ENCODE results near the gene ASB17.

ASB17 gene

GRCh38 chr1:75908717-75909152, 23.5 kb downstream of the ASB17 start:
- TF ChIP-seq, protein P1, sequence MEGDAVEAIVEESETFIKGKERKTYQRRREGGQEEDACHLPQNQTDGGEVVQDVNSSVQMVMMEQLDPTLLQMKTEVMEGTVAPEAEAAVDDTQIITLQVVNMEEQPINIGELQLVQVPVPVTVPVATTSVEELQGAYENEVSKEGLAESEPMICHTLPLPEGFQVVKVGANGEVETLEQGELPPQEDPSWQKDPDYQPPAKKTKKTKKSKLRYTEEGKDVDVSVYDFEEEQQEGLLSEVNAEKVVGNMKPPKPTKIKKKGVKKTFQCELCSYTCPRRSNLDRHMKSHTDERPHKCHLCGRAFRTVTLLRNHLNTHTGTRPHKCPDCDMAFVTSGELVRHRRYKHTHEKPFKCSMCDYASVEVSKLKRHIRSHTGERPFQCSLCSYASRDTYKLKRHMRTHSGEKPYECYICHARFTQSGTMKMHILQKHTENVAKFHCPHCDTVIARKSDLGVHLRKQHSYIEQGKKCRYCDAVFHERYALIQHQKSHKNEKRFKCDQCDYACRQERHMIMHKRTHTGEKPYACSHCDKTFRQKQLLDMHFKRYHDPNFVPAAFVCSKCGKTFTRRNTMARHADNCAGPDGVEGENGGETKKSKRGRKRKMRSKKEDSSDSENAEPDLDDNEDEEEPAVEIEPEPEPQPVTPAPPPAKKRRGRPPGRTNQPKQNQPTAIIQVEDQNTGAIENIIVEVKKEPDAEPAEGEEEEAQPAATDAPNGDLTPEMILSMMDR (IDR thresholded peaks at IDR 0.05; ENCODE audit: insufficient read depth, low read length) = peak; percentile 69
- no peak for TF ChIP-seq SPI1 (IDR thresholded peaks at IDR 0.05; ENCODE audit: borderline replicate concordance, low read depth)
- H3K27me3 ChIP-seq (ENCODE audit: insufficient read depth, poor library complexity, severe bottlenecking) = no peaks in the 10 kb centered on the region
- no peak overlapping the region for H3K27ac ChIP-seq (replicated peaks)
- peak in 1 of 2 experiments; percentile 48 for DNase-seq (ENCODE audit: low read depth in 1 of 2, low spot score in 1 of 2)
- no peak overlapping the region for H3K4me3 ChIP-seq (replicated peaks; ENCODE audit: insufficient read depth, low read length)

GRCh38 chr1:75901371-75901770, 30.8 kb downstream of the ASB17 start:
- no peak for DNase-seq (ENCODE audit: low read depth in 1 of 2, low spot score in 1 of 2)
- H3K27ac ChIP-seq (replicated peaks) = no peak overlapping the region
- TF ChIP-seq POLR2AphosphoS5 (IDR thresholded peaks at IDR 0.05; ENCODE audit: low read depth) = no peak
- TF ChIP-seq SPI1 (IDR thresholded peaks at IDR 0.05; ENCODE audit: borderline replicate concordance, low read depth) = no peak
- TF ChIP-seq, protein P1 (IDR thresholded peaks at IDR 0.05; ENCODE audit: insufficient read depth, low read length) = no peak
- no peak for TF ChIP-seq GABPA (IDR thresholded peaks at IDR 0.05; ENCODE audit: low read depth)
- TF ChIP-seq, protein P2, sequence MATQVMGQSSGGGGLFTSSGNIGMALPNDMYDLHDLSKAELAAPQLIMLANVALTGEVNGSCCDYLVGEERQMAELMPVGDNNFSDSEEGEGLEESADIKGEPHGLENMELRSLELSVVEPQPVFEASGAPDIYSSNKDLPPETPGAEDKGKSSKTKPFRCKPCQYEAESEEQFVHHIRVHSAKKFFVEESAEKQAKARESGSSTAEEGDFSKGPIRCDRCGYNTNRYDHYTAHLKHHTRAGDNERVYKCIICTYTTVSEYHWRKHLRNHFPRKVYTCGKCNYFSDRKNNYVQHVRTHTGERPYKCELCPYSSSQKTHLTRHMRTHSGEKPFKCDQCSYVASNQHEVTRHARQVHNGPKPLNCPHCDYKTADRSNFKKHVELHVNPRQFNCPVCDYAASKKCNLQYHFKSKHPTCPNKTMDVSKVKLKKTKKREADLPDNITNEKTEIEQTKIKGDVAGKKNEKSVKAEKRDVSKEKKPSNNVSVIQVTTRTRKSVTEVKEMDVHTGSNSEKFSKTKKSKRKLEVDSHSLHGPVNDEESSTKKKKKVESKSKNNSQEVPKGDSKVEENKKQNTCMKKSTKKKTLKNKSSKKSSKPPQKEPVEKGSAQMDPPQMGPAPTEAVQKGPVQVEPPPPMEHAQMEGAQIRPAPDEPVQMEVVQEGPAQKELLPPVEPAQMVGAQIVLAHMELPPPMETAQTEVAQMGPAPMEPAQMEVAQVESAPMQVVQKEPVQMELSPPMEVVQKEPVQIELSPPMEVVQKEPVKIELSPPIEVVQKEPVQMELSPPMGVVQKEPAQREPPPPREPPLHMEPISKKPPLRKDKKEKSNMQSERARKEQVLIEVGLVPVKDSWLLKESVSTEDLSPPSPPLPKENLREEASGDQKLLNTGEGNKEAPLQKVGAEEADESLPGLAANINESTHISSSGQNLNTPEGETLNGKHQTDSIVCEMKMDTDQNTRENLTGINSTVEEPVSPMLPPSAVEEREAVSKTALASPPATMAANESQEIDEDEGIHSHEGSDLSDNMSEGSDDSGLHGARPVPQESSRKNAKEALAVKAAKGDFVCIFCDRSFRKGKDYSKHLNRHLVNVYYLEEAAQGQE (IDR thresholded peaks at IDR 0.05; ENCODE audit: insufficient replicate concordance, low read depth) = no peak

GRCh38 chr1:75884437-75884836, 47.8 kb downstream of the ASB17 start:
- peaks cover 2% of the 10 kb centered on the region for H3K27me3 ChIP-seq (ENCODE audit: insufficient read depth, poor library complexity, severe bottlenecking)
- TF ChIP-seq, protein P2 (IDR thresholded peaks at IDR 0.05; ENCODE audit: insufficient replicate concordance, low read depth) = no peak
- TF ChIP-seq, protein P1 (IDR thresholded peaks at IDR 0.05; ENCODE audit: insufficient read depth, low read length) = no peak
- TF ChIP-seq SPI1 (IDR thresholded peaks at IDR 0.05; ENCODE audit: borderline replicate concordance, low read depth) (no peak), GABPA (IDR thresholded peaks at IDR 0.05; ENCODE audit: low read depth) (no peak), POLR2AphosphoS5 (IDR thresholded peaks at IDR 0.05; ENCODE audit: low read depth) (no peak)
- DNase-seq (ENCODE audit: low read depth in 1 of 2, low spot score in 1 of 2) = no peak
- no peak overlapping the region for H3K4me3 ChIP-seq (replicated peaks; ENCODE audit: insufficient read depth, low read length)
- no peak overlapping the region for H3K27ac ChIP-seq (replicated peaks)

More at GRCh38 chr1:75901371-75901770, 30.8 kb downstream of the ASB17 start:
- H3K4me3 ChIP-seq (replicated peaks; ENCODE audit: insufficient read depth, low read length) = no peak overlapping the region
- no peaks in the 10 kb centered on the region for H3K27me3 ChIP-seq (ENCODE audit: insufficient read depth, poor library complexity, severe bottlenecking)

DNA sequence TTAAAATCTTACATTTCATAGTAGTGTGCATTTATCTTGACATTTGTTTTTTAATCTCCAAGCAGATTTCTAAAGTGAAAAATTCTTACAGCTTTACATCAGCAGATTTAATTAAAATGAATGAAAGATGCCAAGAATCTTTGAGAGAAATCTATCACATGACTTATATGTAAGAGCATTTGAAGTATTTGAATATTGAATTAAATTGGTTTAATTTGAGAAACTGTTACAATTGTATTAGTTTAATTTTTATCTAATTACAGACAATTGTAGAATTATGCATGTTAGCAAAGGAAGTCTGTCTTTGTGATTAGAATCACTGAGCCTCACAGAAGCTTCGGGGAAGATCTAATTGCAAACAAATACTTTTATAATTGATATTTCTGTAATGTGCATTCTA, 52.2 kb downstream of the ASB17 start:
- H3K27me3 ChIP-seq (ENCODE audit: insufficient read depth, poor library complexity, severe bottlenecking) = peaks cover 2% of the 10 kb centered on the region
- H3K27ac ChIP-seq (replicated peaks) = no peak overlapping the region
- DNase-seq (ENCODE audit: low read depth in 1 of 2, low spot score in 1 of 2) = no peak
- no peak overlapping the region for H3K4me3 ChIP-seq (replicated peaks; ENCODE audit: insufficient read depth, low read length)
- TF ChIP-seq POLR2AphosphoS5 (IDR thresholded peaks at IDR 0.05; ENCODE audit: low read depth) (no peak), SPI1 (IDR thresholded peaks at IDR 0.05; ENCODE audit: borderline replicate concordance, low read depth) (no peak), GABPA (IDR thresholded peaks at IDR 0.05; ENCODE audit: low read depth) (no peak)
- TF ChIP-seq, protein P2 (IDR thresholded peaks at IDR 0.05; ENCODE audit: insufficient replicate concordance, low read depth) = no peak
- TF ChIP-seq, protein P1 (IDR thresholded peaks at IDR 0.05; ENCODE audit: insufficient read depth, low read length) = no peak
